Right lobe of liver (tissue), 4 donors: Measurements from ENCODE around the gene SLC39A6.

Source experiments
- CTCF ChIP-seq, 4 donors: fragments of 200-600 bp in 3 of 4; fragments of 450-650 bp in 1 of 4; IDR thresholded peaks; one replicate each; pipeline versions ENCODE4 v1.5.1 to v1.8.0; 2016 to 2022; ENCODE audit warnings: antibody characterized with exemption in 4 of 4, mild to moderate bottlenecking in 2 of 4
- POLR2A ChIP-seq: fragments of 450-650 bp; IDR thresholded peaks from one replicate; pipeline ENCODE4 v1.6.1; 2017; ENCODE audit warnings: antibody characterized with exemption, mild to moderate bottlenecking
- donor health status: DM: no; HTN: no; CAD: no.
- donor health status: DM: no; HTN: no; CAD: no.
- donor health status: DM: no; HTN: yes; CAD: no.

- TF ChIP-seq POLR2A, result no peak
- TF ChIP-seq CTCF (IDR thresholded peaks at IDR 0.05), result no peak
Observed at GRCh38 chr18:36152781-36153180, 23.6 kb upstream of the SLC39A6 start.
